Vagina (tissue), 2 donors: Measurements from ENCODE around the gene ATP5F1E.

ENCODE experiments used
- CTCF ChIP-seq, 3 experiments: fragments of 450-650 bp in 2 of 3; fragments of 200-600 bp in 1 of 3; sonication (generic) in 1 of 3; IDR thresholded peaks; one replicate each; pipeline ENCODE4 v1.5.1; 2017 to 2019; ENCODE audit warnings: antibody characterized with exemption in 3 of 3, mild to moderate bottlenecking in 2 of 3, moderate library complexity in 2 of 3
- POLR2A ChIP-seq, 2 donors: fragments of 450-650 bp; IDR thresholded peaks; one replicate each; pipeline ENCODE4 v1.6.1; 2017; ENCODE audit warnings: antibody characterized with exemption in 2 of 2, mild to moderate bottlenecking in 2 of 2, moderate library complexity in 2 of 2
- POLR2AphosphoS5 ChIP-seq, 2 donors: sonication (generic); formaldehyde crosslinking; IDR thresholded peaks; one replicate each; pipeline ENCODE4 v1.9.0; 2017; ENCODE audit warnings: antibody characterized with exemption in 2 of 2, mild to moderate bottlenecking in 2 of 2, low read depth in 1 of 2; ENCODE audit not compliant: insufficient read depth in 1 of 2

- TF ChIP-seq CTCF (IDR thresholded peaks at IDR 0.05) (no peak), POLR2A (IDR thresholded peaks at IDR 0.05) (no peak), POLR2AphosphoS5 (IDR thresholded peaks at IDR 0.05; ENCODE audit: insufficient read depth in 1 of 2, low read depth in 1 of 2) (no peak)
Measured at GRCh38 chr20:59001068-59001448, 31.1 kb downstream of the ATP5F1E start.
